Dedifferentiated amniotic fluid mesenchymal stem cell (primary cell): Measurements from ENCODE around the gene YY1.
"Not testable (repeated sequence)": the region's sequence is repeated elsewhere in the genome, so short reads cannot be mapped to it uniquely, and the experiment has no call there.

Source experiments
- DNase-seq: peaks from one replicate; pipeline ENCODE4 v3.0.0-alpha.2; 2016; ENCODE audit errors: extremely low spot score

YY1 gene

GRCh38 chr14:100243020-100243419 is 4.1 kb downstream of the YY1 start:
- DNase-seq: no peak

DNA sequence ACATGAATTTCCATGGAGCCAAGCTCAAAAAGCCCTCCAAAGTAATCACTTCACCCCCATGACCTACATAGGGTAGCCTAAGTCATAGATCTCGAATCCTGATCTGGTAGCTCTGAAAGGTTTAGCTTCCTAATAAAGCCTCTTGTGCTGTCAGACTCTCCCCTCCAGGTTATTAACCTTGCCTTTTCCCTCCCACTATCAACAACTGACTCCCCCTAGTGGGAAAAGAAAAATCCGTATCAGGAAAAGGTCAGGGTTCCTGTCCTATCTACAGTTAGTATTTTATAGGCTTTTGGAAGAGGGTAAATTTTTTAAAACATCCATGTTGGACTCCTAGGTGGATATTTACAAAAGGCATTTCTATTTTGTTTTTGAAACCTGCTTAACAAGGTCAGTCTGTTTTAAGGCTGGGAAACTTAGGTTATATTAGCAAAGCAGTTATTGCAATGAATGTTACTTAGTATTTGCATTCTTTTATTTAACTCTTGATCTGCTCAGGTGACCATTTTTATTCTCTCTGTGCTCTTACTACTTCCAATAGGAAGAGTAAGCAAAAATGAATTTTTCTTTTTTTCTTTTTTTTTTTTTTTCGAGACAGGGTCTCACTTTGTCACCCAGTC is 8.0 kb downstream of the YY1 start:
- DNase-seq: no peak

GRCh38 chr14:100250732-100251465 is 12.0 kb downstream of the YY1 start:
- no peak for DNase-seq

- no peak for DNase-seq
Measured at GRCh38 chr14:100252684-100253083, 13.7 kb downstream of the YY1 start.

DNA sequence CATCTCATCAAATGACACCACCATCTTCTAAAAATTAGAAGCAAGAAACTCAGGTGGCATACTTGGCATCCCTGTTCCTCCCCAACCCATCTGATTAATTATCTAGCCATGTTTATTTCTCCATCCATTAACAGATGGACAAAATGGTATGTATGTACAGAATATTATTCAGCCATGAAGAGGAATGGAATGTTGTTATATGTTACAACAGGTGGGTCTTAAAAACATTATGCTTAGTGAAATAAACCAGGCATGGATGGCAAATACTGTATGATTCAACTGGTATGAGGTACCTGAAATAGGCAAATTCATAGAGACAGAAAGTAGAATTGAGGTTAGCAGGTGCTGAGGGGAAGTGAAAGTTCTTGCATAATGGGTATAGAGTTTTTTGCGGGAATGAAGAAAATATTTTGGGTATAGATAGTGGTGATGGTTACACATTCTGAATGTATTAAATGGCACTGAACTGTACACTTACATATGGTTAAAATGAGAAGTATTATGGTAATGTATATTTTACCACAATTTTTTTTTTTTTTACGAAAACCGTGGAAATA is 17.5 kb downstream of the YY1 start:
- no peak for DNase-seq

- no peak for DNase-seq
Measured at GRCh38 chr14:100261621-100262020, 22.7 kb downstream of the YY1 start.

DNA sequence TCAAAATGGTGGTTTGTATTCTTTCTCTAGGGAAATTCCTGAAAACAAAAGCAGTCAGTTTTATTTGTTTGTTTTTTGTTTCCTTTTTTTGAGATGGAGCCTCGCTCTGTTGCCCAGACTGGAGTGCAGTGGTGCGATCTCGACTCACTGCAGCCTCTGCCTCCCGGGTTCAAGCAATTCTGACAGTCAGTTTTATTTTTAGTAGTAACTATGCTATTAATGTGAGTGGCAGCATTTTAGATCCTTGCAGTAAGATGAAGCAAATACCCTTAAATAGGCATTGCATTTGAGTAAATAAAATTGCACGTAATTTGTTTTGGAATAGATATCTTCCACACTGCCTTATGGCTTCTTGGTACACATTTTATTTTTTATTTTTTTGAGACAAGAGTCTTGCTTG is 23.6 kb downstream of the YY1 start:
- DNase-seq: no peak

DNA sequence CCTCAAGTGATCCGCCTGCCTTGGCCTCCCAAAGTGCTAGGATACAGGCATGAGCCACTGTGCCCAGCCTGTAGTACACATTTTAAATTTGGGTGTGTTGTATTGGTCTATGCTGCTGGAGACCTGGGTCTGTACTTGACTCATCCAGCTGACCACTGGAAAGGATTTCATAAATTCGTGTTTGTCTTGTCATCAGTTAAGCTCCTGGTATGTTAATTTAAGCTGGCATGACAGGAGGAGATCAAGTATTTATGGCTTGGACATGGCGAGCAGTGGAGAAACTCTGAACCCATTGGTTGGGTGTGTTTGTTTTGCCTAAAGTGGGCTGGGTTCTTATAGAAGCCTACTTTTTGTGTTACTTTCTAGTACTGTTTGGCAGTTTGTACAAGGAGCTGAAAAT is 24.2 kb downstream of the YY1 start:
- DNase-seq: no peak

DNA sequence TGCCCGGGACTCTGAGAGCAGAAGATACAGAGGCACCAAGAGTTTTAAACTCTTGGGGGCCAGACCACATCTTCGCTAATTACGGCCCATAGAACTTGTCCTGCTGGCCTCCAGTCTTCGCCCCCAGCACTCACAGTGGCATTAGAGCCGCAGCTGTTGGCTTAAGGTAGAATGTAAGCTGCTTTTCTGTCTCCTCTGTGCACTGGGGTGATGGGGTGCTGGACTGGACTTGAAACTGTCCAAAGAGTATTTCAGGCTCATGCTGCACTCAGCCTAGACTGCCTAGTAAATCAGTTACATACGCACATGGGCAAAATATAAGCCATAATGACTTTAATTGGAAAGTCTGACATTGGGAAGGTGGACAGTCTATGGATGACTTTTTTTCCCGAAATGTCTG is 29.0 kb downstream of the YY1 start:
- no peak for DNase-seq

GRCh38 chr14:100268591-100269207 is 29.8 kb downstream of the YY1 start:
- DNase-seq: no peak

DNA sequence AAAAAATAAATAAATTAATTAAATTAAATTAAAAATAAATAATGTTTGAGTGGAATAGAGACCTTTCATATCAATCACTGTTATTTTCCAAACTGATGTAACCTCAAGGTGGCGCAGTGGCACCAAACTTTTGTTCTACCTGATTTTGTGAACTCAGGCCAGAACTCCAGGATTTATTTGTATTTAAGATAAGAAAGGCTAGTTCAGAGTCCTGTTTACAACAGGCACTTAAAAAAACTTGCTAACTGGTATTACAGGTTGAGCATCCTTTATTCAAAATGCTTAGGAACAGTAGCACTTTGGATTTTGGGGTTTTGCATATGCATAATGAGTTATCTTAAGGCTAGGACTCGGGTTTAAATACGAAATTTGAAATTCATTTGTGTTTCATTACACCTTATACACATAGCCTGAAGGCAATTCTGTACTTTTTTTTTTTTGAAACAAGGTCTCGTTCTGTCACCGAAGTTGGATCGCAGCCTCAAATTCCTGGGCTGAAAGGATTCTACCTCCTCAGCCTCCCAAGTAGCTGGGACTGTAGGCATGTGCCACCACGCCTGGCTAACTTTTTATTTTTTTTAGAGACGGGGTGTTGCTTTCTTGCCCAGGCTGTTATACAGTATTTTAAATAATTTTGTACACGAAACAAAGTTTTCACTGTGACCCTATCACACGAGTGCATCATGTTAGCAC is 32.4 kb downstream of the YY1 start:
- DNase-seq: no peak

- DNase-seq: no peak
Measured at GRCh38 chr14:100274250-100274649, 35.3 kb downstream of the YY1 start.

DNA sequence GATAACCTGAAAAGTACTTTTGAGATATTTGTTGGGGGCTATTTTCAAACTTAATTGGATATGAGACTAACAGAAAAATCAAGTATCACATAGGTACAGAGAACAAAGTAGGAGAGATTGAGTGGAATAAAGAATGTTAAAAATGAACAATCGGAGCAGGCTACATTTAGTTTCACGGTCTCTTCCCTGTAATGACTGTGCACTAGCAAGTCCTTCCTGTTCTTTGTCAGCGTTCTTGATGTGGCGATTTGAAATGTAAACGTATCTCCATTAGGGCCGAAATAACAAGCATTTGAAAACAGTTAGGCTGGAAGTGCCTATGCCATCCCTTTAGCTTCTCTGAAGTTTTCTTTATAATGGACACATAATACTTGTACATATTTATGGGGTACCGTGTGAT is 36.3 kb downstream of the YY1 start:
- DNase-seq: no peak

- DNase-seq: peak; percentile 33
Measured at GRCh38 chr14:100278702-100279101, 39.8 kb downstream of the YY1 start.

DNA sequence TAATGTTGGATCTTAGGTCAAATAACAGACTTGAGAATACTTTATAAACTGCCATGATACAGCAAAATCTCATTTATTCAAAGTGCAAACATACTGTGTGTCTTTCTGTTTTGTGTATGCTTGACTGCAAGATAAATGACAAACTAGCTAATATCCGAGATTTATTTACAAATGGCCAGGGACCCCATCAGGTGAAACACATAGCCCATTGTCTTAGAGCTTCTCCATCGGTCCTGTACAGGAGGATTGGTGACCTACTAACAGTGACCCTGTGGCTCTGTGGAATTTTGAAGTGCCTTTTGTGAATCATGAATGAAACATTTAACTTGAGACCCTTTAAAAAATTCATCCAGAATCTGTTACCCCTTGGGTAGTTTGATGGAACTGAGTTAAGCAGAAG is 40.2 kb downstream of the YY1 start:
- DNase-seq: no peak

GRCh38 chr14:100279563-100279962 is 40.6 kb downstream of the YY1 start:
- no peak for DNase-seq

DNA sequence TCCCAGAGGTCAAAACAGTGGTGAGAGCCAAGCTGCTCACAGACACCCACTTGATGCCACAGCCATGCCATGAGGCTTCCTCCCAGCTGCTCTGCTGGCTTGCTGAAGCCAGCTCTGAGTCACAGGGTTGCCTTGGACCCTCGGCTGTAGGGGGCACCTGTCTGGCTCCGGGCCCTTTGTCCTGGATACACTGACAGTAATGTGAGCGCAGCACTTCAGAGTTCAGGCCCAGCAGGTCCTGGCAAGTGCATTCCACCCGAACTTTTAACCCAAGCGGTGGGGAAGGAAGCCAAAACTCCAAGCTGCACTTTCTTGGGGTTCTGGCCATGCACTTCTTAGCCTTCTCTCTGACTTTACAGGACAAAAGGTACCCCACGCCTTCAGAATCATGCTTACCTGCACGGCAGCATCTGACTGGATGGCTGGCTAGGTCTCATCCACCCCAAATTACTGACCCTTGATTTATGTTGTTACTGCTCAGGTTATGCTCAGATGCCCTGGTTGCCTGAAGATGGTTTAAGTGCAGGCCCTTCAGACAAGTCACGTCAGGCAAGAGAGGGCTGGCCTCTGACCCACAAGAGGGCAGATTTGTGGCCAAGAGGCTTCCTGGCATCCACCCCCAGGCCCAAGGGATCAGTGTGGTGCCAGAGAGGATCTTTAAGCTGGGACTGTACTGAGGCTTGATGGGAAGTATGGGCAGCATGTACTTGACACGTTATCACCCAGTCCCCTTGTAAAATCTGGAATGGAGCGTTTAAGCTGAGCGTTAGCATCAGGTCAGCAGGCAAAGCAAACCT is 42.5 kb downstream of the YY1 start:
- no peak for DNase-seq

- DNase-seq: no peak
Measured at GRCh38 chr14:100282083-100282350, 43.1 kb downstream of the YY1 start.

GRCh38 chr14:100282766-100283419 is 43.9 kb downstream of the YY1 start:
- no peak for DNase-seq

DNA sequence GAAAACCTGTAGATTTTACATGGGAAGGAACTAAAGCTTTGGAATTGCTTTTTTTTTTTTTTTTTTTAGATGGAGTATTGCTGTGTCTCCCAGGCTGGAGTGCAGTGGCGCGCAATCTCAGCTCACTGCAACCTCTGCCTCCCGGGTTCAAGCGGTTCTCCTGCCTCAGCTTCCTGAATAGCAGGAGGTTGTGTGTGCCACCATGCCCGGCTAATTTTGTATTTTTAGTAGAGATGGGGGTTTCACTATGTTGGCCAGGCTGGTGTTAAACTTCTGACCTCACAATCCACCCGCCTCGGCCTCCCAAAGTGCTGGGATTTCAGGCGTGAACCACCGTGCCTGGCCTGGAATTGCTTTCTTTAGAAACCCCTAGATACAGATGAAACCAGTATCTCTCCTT is 44.5 kb downstream of the YY1 start:
- DNase-seq: not testable (repeated sequence)
